ENCODE results near the gene LCAT.

The LCAT gene

DNA sequence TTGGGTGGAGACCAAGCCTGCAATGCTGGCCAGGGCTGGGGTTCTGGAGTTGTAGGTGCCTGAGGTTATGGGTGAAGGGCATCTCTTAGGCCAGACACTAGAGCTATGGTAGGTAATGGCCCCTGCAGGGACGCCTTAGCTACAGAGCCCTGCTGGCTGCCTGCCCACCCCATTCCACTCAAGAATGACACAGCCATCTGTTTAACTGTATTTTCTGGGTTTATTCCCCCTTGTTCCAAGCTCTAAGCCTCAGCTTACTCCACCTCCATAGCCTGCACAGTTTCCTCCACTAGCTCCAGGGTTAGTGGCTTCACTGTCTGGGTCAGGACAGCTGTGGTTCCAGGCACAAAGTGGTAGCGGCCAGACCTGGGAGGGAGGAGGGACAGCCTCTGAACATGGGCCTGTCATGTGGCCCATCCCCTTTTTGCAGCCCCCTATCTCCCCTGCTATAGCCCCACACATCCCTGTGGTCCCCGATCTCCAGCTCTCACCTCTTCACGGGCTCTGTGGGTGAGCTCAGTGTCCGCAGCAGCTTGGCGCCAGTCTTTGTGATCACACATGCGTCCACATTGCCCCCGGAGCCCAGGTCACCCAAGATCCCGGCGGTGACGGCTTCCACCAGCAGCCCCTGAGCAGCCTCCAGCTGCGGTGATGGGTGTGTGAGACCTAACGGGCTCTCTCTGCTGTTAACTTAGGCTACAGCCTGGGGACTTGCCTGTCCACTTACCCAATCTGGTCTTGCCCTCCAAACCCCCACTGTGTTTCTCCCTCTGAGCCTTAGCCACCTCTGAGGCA, 9.4 kb downstream of the LCAT start:
- peak overlapping the region; percentile 96 for H3K4me2 ChIP-seq (ENCODE audit: low read length)
- H3K4me1 ChIP-seq (ENCODE audit: low read length) = peaks cover 24% of the 10 kb centered on the region
- no peak overlapping the region for H2AFZ ChIP-seq (ENCODE audit: low read depth, low read length)
- no peak overlapping the region for H3K27ac ChIP-seq (ENCODE audit: low read length)
- no peaks in the 10 kb centered on the region for H3K9me3 ChIP-seq (ENCODE audit: insufficient read depth, low read length)
- no peak for TF ChIP-seq EZH2phosphoT487 (IDR thresholded peaks at IDR 0.05; ENCODE audit: low read depth)
- TF ChIP-seq, protein P1, sequence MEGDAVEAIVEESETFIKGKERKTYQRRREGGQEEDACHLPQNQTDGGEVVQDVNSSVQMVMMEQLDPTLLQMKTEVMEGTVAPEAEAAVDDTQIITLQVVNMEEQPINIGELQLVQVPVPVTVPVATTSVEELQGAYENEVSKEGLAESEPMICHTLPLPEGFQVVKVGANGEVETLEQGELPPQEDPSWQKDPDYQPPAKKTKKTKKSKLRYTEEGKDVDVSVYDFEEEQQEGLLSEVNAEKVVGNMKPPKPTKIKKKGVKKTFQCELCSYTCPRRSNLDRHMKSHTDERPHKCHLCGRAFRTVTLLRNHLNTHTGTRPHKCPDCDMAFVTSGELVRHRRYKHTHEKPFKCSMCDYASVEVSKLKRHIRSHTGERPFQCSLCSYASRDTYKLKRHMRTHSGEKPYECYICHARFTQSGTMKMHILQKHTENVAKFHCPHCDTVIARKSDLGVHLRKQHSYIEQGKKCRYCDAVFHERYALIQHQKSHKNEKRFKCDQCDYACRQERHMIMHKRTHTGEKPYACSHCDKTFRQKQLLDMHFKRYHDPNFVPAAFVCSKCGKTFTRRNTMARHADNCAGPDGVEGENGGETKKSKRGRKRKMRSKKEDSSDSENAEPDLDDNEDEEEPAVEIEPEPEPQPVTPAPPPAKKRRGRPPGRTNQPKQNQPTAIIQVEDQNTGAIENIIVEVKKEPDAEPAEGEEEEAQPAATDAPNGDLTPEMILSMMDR (IDR thresholded peaks at IDR 0.05; ENCODE audit: low read depth, low read length) = no peak
- peaks cover 48% of the 10 kb centered on the region for H3K36me3 ChIP-seq (replicated peaks; ENCODE audit: low read depth, low read length)
- H4K20me1 ChIP-seq (ENCODE audit: insufficient read depth, low read length) = peaks cover 9% of the 10 kb centered on the region
- H3K79me2 ChIP-seq (ENCODE audit: low read length) = peaks cover 39% of the 10 kb centered on the region
- no peak overlapping the region; the same call in 1 of the 2 replicates for H3K9ac ChIP-seq (ENCODE audit: low read length)
- H3K27me3 ChIP-seq (ENCODE audit: low read depth, low read length) = no peaks in the 10 kb centered on the region
- H3K4me3 ChIP-seq (ENCODE audit: low read length) = peak overlapping the region; percentile 93

DNA sequence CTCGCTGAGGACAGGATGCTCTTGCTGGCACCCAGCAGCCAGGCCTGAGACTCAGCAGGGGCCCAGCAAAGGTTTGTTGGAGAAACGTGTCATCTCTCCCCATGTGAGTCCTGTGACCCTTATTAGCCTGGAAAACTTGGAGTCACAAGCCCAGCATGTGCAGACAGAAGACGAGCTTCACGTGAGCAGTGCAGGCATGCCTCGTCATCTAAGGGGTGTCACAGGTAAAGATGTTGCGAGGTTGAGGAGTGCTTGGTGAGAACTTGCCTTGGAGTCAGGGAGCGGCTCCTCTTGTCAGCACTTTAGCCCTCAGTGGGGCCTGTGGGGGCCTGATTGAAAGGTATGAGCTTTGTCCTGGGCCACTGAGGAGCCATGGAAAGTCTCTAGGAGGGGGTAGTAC, 10.1 kb downstream of the LCAT start:
- Histone ChIP-seq H3K27me3 (ENCODE audit: low read depth, low read length) (no peaks in the 10 kb centered on the region), H3K27ac (ENCODE audit: low read length) (no peak overlapping the region), H3K9ac (ENCODE audit: low read length) (no peak overlapping the region), H3K79me2 (ENCODE audit: low read length) (peaks cover 36% of the 10 kb centered on the region), H3K36me3 (replicated peaks; ENCODE audit: low read depth, low read length) (peaks cover 46% of the 10 kb centered on the region), H2AFZ (ENCODE audit: low read depth, low read length) (no peak overlapping the region), H3K9me3 (ENCODE audit: insufficient read depth, low read length) (no peaks in the 10 kb centered on the region), H3K4me1 (ENCODE audit: low read length) (peaks cover 31% of the 10 kb centered on the region), H3K4me3 (ENCODE audit: low read length) (no peak overlapping the region), H3K4me2 (ENCODE audit: low read length) (no peak overlapping the region), H4K20me1 (ENCODE audit: insufficient read depth, low read length) (peaks cover 13% of the 10 kb centered on the region)
- TF ChIP-seq, protein P1 (IDR thresholded peaks at IDR 0.05; ENCODE audit: low read depth, low read length) = no peak
- TF ChIP-seq EZH2phosphoT487 (IDR thresholded peaks at IDR 0.05; ENCODE audit: low read depth) = no peak

DNA sequence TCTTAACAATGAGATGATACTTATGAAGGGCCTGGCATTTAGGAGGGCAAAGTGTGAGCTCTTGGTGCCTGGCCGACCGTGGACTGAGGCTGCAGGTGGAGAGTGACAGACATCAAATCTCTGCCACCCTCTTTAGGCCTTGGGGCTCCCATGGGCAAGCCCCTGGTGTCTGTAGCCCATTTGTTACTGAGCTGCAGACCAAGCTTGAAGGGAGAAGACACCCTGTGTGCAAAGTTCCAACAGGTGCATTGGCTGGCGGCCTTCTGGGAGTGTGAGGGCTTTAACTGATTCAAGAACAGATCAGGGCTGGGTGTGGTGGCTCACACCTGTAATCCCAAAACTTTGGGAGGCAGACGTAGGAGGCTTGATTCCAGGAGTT, 11.5 kb downstream of the LCAT start:
- H3K36me3 ChIP-seq (replicated peaks; ENCODE audit: low read depth, low read length) = peaks cover 45% of the 10 kb centered on the region
- peaks cover 30% of the 10 kb centered on the region for H3K79me2 ChIP-seq (ENCODE audit: low read length)
- no peak overlapping the region for H3K4me2 ChIP-seq (ENCODE audit: low read length)
- H3K4me3 ChIP-seq (ENCODE audit: low read length) = no peak overlapping the region
- no peaks in the 10 kb centered on the region for H3K27me3 ChIP-seq (ENCODE audit: low read depth, low read length)
- H3K4me1 ChIP-seq (ENCODE audit: low read length) = peaks cover 33% of the 10 kb centered on the region
- no peak overlapping the region for H3K27ac ChIP-seq (ENCODE audit: low read length)
- H4K20me1 ChIP-seq (ENCODE audit: insufficient read depth, low read length) = peaks cover 17% of the 10 kb centered on the region
- TF ChIP-seq, protein P1 (IDR thresholded peaks at IDR 0.05; ENCODE audit: low read depth, low read length) = no peak
- TF ChIP-seq EZH2phosphoT487 (IDR thresholded peaks at IDR 0.05; ENCODE audit: low read depth) = no peak
- no peak overlapping the region for H2AFZ ChIP-seq (ENCODE audit: low read depth, low read length)
- no peak overlapping the region for H3K9ac ChIP-seq (ENCODE audit: low read length)
- no peaks in the 10 kb centered on the region for H3K9me3 ChIP-seq (ENCODE audit: insufficient read depth, low read length)

DNA sequence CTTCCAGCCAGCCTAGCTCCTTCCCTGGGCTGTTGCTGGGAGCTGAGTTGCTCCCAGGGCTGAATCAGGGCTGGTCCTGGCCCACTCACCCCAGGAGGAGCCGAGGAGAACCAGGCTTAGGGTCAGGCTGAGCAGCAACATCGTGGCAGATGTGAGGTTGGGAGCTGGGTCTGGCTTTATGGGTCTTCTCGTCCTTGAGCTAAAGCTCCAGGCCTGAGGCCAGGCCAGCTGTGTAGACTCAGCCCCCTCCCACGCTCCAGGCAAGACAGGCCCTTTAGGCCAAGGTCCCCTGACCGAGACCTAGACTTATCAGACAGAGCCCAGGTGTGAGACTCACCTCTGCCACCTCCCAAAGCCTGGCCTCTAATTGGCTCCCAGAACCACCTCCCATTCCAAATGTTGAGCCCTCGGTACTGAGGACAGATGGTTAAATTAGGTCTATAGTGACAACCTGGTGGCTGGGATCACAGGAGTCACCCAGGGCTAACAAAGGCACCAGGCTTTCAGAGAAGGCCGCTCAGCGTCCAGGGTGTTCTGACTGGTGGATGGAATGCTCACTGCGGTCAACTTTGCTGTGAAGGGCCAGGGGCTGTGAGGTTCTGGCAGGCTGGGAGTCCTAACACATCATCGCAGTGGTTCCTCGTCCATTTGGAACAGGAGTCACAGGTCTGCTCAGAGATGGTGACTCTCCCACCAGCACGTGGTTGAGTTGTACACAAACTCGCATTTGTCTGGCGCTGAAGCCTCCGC, 12.0 kb downstream of the LCAT start, which contains the start of gene CTRL:
TSS of gene CTRL (minus strand) at position 151 of the 750 bp plus-strand sequence. CDS start at position 141, 10 bp downstream.
- peaks cover 40% of the 10 kb centered on the region for H3K36me3 ChIP-seq (replicated peaks; ENCODE audit: low read depth, low read length)
- no peaks in the 10 kb centered on the region for H3K27me3 ChIP-seq (ENCODE audit: low read depth, low read length)
- no peak within 1 kb of the TSS for H2AFZ ChIP-seq (ENCODE audit: low read depth, low read length)
- peaks cover 17% of the 10 kb centered on the region for H4K20me1 ChIP-seq (ENCODE audit: insufficient read depth, low read length)
- no peak within 1 kb of the TSS for H3K4me2 ChIP-seq (ENCODE audit: low read length)
- H3K4me1 ChIP-seq (ENCODE audit: low read length) = peaks cover 27% of the 10 kb centered on the region
- H3K4me3 ChIP-seq (ENCODE audit: low read length) = no peak within 1 kb of the TSS
- TF ChIP-seq, protein P1 (IDR thresholded peaks at IDR 0.05; ENCODE audit: low read depth, low read length) = no peak
- no peak for TF ChIP-seq EZH2phosphoT487 (IDR thresholded peaks at IDR 0.05; ENCODE audit: low read depth)
- no peaks in the 10 kb centered on the region for H3K9me3 ChIP-seq (ENCODE audit: insufficient read depth, low read length)
- no peak within 1 kb of the TSS for H3K9ac ChIP-seq (ENCODE audit: low read length)
- no peak within 1 kb of the TSS for H3K27ac ChIP-seq (ENCODE audit: low read length)
- H3K79me2 ChIP-seq (ENCODE audit: low read length) = peaks cover 24% of the 10 kb centered on the region
